ENCODE measurements around the gene ERAP2. TPM values are rescaled to one million over a fixed set of nuclear protein-coding genes. Genes with fewer than 3 reads are reported as not detected.

Gene ERAP2
- total RNA-seq, 1 donor from 2014 or later = 1.5 TPM

- Mint-ChIP-seq H3K27ac (no peak overlapping the region), H3K36me3 (peaks cover 4% of the 10 kb centered on the region)
These were observed 27.0 kb downstream of the ERAP2 start for GRCh38 chr5:96903300-96903699.

GRCh38 chr5:96904054-96904931 is 28.0 kb downstream of the ERAP2 start:
- Mint-ChIP-seq H3K36me3 (no peaks in the 10 kb centered on the region), H3K4me3 (no peak overlapping the region), H3K27ac (no peak overlapping the region), H3K27me3 (no peaks in the 10 kb centered on the region), H3K9me3 (no peaks in the 10 kb centered on the region), H3K4me1 (ENCODE audit: unreplicated experiment) (no peaks in the 10 kb centered on the region)
- DNase-seq (ENCODE audit: extremely low spot score, unreplicated experiment) = no peak
- TF ChIP-seq CTCF (conservative IDR thresholded peaks at IDR 0.05) = no peak

More at GRCh38 chr5:96903300-96903699, 27.0 kb downstream of the ERAP2 start:
- DNase-seq (ENCODE audit: extremely low spot score, unreplicated experiment) = no peak
- no peak for TF ChIP-seq CTCF (conservative IDR thresholded peaks at IDR 0.05)
- Mint-ChIP-seq H3K27me3 (no peaks in the 10 kb centered on the region), H3K9me3 (no peaks in the 10 kb centered on the region), H3K4me1 (ENCODE audit: unreplicated experiment) (no peaks in the 10 kb centered on the region), H3K4me3 (no peak overlapping the region)

GRCh38 chr5:96905864-96906263 is 29.6 kb downstream of the ERAP2 start:
- Mint-ChIP-seq H3K36me3 (no peaks in the 10 kb centered on the region), H3K4me3 (no peak overlapping the region), H3K27ac (no peak overlapping the region), H3K27me3 (no peaks in the 10 kb centered on the region), H3K4me1 (ENCODE audit: unreplicated experiment) (no peaks in the 10 kb centered on the region), H3K9me3 (no peaks in the 10 kb centered on the region)
- no peak for DNase-seq (ENCODE audit: extremely low spot score, unreplicated experiment)
- TF ChIP-seq CTCF (conservative IDR thresholded peaks at IDR 0.05) = no peak

- DNase-seq (ENCODE audit: extremely low spot score, unreplicated experiment) = no peak
- H3K36me3 Mint-ChIP-seq = no peaks in the 10 kb centered on the region
- no peaks in the 10 kb centered on the region for H3K27me3 Mint-ChIP-seq
- no peak overlapping the region for H3K27ac Mint-ChIP-seq
- no peaks in the 10 kb centered on the region for H3K4me1 Mint-ChIP-seq (ENCODE audit: unreplicated experiment)
- no peak for TF ChIP-seq CTCF (conservative IDR thresholded peaks at IDR 0.05)
- no peaks in the 10 kb centered on the region for H3K9me3 Mint-ChIP-seq
- no peak overlapping the region for H3K4me3 Mint-ChIP-seq
These were observed 32.7 kb downstream of the ERAP2 start for GRCh38 chr5:96909003-96909402.

GRCh38 chr5:96909435-96909834 is 33.1 kb downstream of the ERAP2 start:
- H3K9me3 Mint-ChIP-seq = no peaks in the 10 kb centered on the region
- DNase-seq (ENCODE audit: extremely low spot score, unreplicated experiment) = no peak

More at GRCh38 chr5:96909435-96909834, 33.1 kb downstream of the ERAP2 start:
- TF ChIP-seq CTCF (conservative IDR thresholded peaks at IDR 0.05) = no peak
- H3K27ac Mint-ChIP-seq = no peak overlapping the region
- no peaks in the 10 kb centered on the region for H3K4me1 Mint-ChIP-seq (ENCODE audit: unreplicated experiment)
- no peak overlapping the region for H3K4me3 Mint-ChIP-seq
- no peaks in the 10 kb centered on the region for H3K36me3 Mint-ChIP-seq
- H3K27me3 Mint-ChIP-seq = no peaks in the 10 kb centered on the region
